Measurements from ENCODE around the gene CZIB. TPM values are rescaled to one million over a fixed set of nuclear protein-coding genes. Genes with fewer than 3 reads are reported as not detected.

The CZIB gene
- total and polyA plus RNA-seq, 2 experiments from 2014 or later: 49.7 to 76.6 TPM

DNA sequence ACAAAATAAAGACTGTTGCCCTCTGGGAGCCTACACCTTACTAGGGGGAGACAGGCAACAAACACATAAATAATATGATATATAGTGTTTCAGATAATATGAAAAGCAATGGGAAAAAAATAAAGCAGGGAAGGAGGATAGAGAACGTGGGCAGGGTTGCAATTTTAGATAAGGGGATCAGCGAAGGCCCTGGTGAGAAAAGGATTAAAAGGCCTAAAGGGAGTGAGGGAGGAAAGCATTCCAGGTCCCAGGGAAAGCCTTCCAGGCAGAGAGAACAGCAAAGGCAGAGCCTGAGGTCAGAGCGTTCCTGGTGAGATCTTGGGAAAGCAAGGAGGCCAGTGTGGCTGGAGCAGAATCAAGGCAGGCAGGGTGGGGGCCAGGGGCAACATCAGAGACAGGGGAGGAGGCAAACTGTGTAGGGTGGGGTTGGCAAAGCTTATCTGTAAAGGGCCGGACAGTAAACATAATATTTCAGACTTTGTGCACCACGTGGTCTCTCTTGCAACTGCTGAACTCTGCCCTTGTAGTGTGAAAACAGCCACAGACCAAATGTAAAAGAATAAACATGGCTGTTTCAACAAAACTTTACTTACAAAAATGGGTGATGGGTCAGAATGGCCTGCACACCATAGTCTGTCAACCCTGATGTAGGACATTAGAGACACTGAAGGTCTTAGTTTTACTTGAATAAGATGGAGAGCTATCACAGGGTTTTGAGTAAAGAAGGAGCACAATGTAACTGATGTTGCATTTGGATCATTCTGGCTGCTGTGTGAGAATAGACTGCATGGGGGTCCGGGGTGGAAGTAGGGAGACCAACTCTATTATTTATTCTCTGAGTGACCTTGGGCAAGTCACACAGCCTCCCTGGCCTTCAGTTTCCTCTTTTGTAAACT lies 37.1 kb downstream of the CZIB start:
- 36 to 48% methylated on average over 6 of the region's 6 CpGs for WGBS, 2 experiments (ENCODE audit: low coverage in 1 of 2, low lambda C conversion rate in 2 of 2, missing lambda C conversion rate in 2 of 2)
- peaks cover 36% of the 10 kb centered on the region for H3F3A ChIP-seq (ENCODE audit: insufficient read depth)
- H3K9me2 ChIP-seq (ENCODE audit: insufficient read depth): no peaks in the 10 kb centered on the region
- H3K79me2 ChIP-seq (ENCODE audit: insufficient read depth): no peaks in the 10 kb centered on the region
- no peaks in the 10 kb centered on the region for H3K36me3 ChIP-seq (ENCODE audit: low read depth)
- H3K4me3 ChIP-seq: no peak overlapping the region
- peaks cover 53% of the 10 kb centered on the region for H3K4me1 ChIP-seq (ENCODE audit: insufficient read depth)
- DNase-seq: peak; percentile 71
- no peaks in the 10 kb centered on the region for H3K27me3 ChIP-seq (replicated peaks; ENCODE audit: insufficient read depth)
- peak overlapping the region; percentile 30 for H3K9ac ChIP-seq
- in situ Hi-C loops (cut with MboI): loop anchor here (10.0 to 25.0 kb wide), 2 partner anchors 369 to 471 kb away; no protein-coding TSS in a partner anchor
- H3K4me2 ChIP-seq (ENCODE audit: unreplicated experiment): peak overlapping the region; percentile 40
- H2AFZ ChIP-seq: peak overlapping the region; percentile 73
- no peaks in the 10 kb centered on the region for H4K20me1 ChIP-seq (ENCODE audit: insufficient read depth)
- H3K9me3 ChIP-seq (ENCODE audit: low read depth): no peaks in the 10 kb centered on the region
- peak overlapping the region; percentile 58 for H3K27ac ChIP-seq
- TF ChIP-seq EZH2phosphoT487 (IDR thresholded peaks at IDR 0.05; ENCODE audit: insufficient read depth, low read depth): no peak
- no peak for TF ChIP-seq EZH2 (IDR thresholded peaks at IDR 0.05; ENCODE audit: insufficient read depth, poor library complexity, severe bottlenecking)

DNA sequence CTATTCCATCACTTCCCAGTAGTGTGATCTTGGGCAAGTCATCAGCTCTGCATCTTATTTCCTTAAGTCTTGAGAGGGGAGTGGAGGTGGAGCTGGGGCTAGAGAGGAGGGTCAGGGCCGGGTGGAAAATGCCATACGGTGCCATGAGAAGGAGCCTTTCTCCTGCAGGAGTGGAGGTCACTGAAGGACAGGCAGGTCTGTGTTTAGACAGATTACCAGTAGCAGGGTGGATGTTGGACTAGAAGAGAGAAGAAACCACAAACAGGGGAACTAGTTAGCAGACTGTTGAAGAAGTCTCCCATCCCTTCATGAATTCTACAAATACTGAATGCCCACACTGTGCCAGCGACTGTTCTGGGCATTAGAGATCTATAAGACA lies 37.7 kb downstream of the CZIB start:
- no peaks in the 10 kb centered on the region for H3K79me2 ChIP-seq (ENCODE audit: insufficient read depth)
- H4K20me1 ChIP-seq (ENCODE audit: insufficient read depth): no peaks in the 10 kb centered on the region
- DNase-seq: no peak
- in situ Hi-C loops (cut with MboI): loop anchor here (10.0 to 25.0 kb wide), 2 partner anchors 368 to 470 kb away; no protein-coding TSS in a partner anchor
- H3F3A ChIP-seq (ENCODE audit: insufficient read depth): peaks cover 30% of the 10 kb centered on the region
- no peaks in the 10 kb centered on the region for H3K36me3 ChIP-seq (ENCODE audit: low read depth)
- H3K9me2 ChIP-seq (ENCODE audit: insufficient read depth): no peaks in the 10 kb centered on the region
- H2AFZ ChIP-seq: peak overlapping the region; percentile 73
- no peaks in the 10 kb centered on the region for H3K9me3 ChIP-seq (ENCODE audit: low read depth)
- peak overlapping the region; percentile 58 for H3K27ac ChIP-seq
- TF ChIP-seq EZH2 (IDR thresholded peaks at IDR 0.05; ENCODE audit: insufficient read depth, poor library complexity, severe bottlenecking) (no peak), EZH2phosphoT487 (IDR thresholded peaks at IDR 0.05; ENCODE audit: insufficient read depth, low read depth) (no peak)
- H3K27me3 ChIP-seq (replicated peaks; ENCODE audit: insufficient read depth): no peaks in the 10 kb centered on the region
- H3K4me2 ChIP-seq (ENCODE audit: unreplicated experiment): peak overlapping the region; percentile 40
- H3K4me1 ChIP-seq (ENCODE audit: insufficient read depth): peaks cover 47% of the 10 kb centered on the region
- H3K4me3 ChIP-seq: no peak overlapping the region
- 95 to 97% methylated on average over 3 of the region's 3 CpGs for WGBS, 2 experiments (ENCODE audit: low coverage in 1 of 2, low lambda C conversion rate in 2 of 2, missing lambda C conversion rate in 2 of 2)
- H3K9ac ChIP-seq: peak overlapping the region; percentile 30

DNA sequence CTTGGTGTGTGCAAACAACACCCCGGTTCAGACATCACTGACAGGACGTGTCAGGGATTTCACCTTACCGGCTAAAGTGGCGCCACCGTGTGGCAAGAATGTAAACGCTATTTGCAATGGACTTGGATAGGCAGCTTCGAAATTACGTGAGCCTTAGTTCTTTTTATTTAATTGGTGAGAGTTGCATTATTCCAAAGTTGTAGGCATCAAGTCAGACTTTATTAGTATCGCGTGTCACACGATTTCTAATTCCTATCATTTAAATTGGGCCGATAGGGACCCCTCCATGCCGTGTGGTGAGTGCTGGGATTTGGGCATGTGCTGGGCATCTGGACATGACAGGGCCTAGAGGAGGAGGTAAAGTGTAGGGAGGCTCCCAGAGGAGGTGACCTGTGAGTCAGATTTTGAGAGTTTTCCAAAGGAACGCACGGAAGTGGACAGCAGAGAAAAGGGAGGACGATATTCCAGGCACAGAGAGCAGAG lies 38.3 kb downstream of the CZIB start:
- Histone ChIP-seq H3K79me2 (ENCODE audit: insufficient read depth) (no peaks in the 10 kb centered on the region), H3K36me3 (ENCODE audit: low read depth) (no peaks in the 10 kb centered on the region), H2AFZ (peak overlapping the region; percentile 73), H3K9me3 (ENCODE audit: low read depth) (no peaks in the 10 kb centered on the region), H3F3A (ENCODE audit: insufficient read depth) (peaks cover 26% of the 10 kb centered on the region), H3K9me2 (ENCODE audit: insufficient read depth) (no peaks in the 10 kb centered on the region), H3K4me3 (no peak overlapping the region), H3K27me3 (replicated peaks; ENCODE audit: insufficient read depth) (no peaks in the 10 kb centered on the region), H3K9ac (peak overlapping the region; percentile 30; the same call in 1 of the 2 replicates), H3K4me1 (ENCODE audit: insufficient read depth) (peaks cover 45% of the 10 kb centered on the region), H3K27ac (peak overlapping the region; percentile 58), H4K20me1 (ENCODE audit: insufficient read depth) (no peaks in the 10 kb centered on the region), H3K4me2 (ENCODE audit: unreplicated experiment) (no peak overlapping the region)
- 23 to 31% methylated on average over 16 of the region's 16 CpGs for WGBS, 2 experiments (ENCODE audit: low coverage in 1 of 2, low lambda C conversion rate in 2 of 2, missing lambda C conversion rate in 2 of 2)
- in situ Hi-C loops (cut with MboI): loop anchor here (10.0 to 25.0 kb wide), 2 partner anchors 367 to 470 kb away; no protein-coding TSS in a partner anchor
- peak; percentile 69 for DNase-seq
- TF ChIP-seq EZH2phosphoT487 (IDR thresholded peaks at IDR 0.05; ENCODE audit: insufficient read depth, low read depth) (no peak), EZH2 (IDR thresholded peaks at IDR 0.05; ENCODE audit: insufficient read depth, poor library complexity, severe bottlenecking) (no peak)

DNA sequence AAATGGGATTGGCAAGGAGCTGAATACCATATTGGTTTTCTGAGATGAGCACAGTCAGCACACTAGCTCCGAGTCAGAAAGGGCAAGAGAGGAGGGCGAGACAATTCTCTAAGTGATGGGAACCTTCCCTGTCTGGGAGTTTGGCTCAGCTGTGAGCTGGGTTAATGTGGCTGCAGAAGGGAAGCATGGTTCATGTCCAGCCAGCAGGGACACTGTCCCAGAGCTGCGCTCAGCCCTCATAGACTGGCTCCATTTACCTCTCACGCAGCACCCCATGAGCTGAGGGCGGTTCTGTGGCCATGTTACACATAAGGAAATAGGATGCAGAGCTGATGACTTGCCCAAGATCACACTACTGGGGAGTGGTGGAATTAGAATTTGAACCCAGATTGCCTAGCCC lies 39.5 kb downstream of the CZIB start:
- DNase-seq: no peak
- Histone ChIP-seq H3K27me3 (replicated peaks; ENCODE audit: insufficient read depth) (no peaks in the 10 kb centered on the region), H3F3A (ENCODE audit: insufficient read depth) (peaks cover 31% of the 10 kb centered on the region), H3K9me2 (ENCODE audit: insufficient read depth) (no peaks in the 10 kb centered on the region), H3K9me3 (ENCODE audit: low read depth) (no peaks in the 10 kb centered on the region), H3K79me2 (ENCODE audit: insufficient read depth) (no peaks in the 10 kb centered on the region), H3K4me1 (ENCODE audit: insufficient read depth) (peaks cover 46% of the 10 kb centered on the region), H3K9ac (no peak overlapping the region), H3K4me3 (no peak overlapping the region), H2AFZ (no peak overlapping the region), H3K4me2 (ENCODE audit: unreplicated experiment) (no peak overlapping the region), H3K36me3 (ENCODE audit: low read depth) (no peaks in the 10 kb centered on the region), H4K20me1 (ENCODE audit: insufficient read depth) (no peaks in the 10 kb centered on the region), H3K27ac (no peak overlapping the region)
- 95 to 96% methylated on average over 5 of the region's 5 CpGs for WGBS, 2 experiments (ENCODE audit: low coverage in 1 of 2, low lambda C conversion rate in 2 of 2, missing lambda C conversion rate in 2 of 2)
- in situ Hi-C loops (cut with MboI): loop anchor here (10.0 to 25.0 kb wide), 2 partner anchors 366 to 469 kb away; no protein-coding TSS in a partner anchor
- TF ChIP-seq EZH2phosphoT487 (IDR thresholded peaks at IDR 0.05; ENCODE audit: insufficient read depth, low read depth): no peak
- no peak for TF ChIP-seq EZH2 (IDR thresholded peaks at IDR 0.05; ENCODE audit: insufficient read depth, poor library complexity, severe bottlenecking)
